T-helper 1 cell treated with Interleukin-12 subunit alpha and Interleukin-12 subunit beta and Interleukin-4 antibody, amounts not matched to agents 30 μg/mL and 1 μg/mL, for 36 hours (primary cell): ENCODE data around the gene PARP14.
A peak's percentile ranks its signal among the peaks of the same experiment; 100 is the strongest.
"Not testable (repeated sequence)": the region's sequence is repeated elsewhere in the genome, so short reads cannot be mapped to it uniquely, and the experiment has no call there.

Source experiments
- H3K27ac Mint-ChIP-seq: one replicate; pipeline ENCODE4 v1.8.0; 2021; ENCODE audit warnings: mild to moderate bottlenecking, mixed read lengths
- H3K27me3 Mint-ChIP-seq: one replicate; pipeline ENCODE4 v1.8.0; 2021; ENCODE audit warnings: low read depth, mixed read lengths
- H3K36me3 Mint-ChIP-seq: one replicate; pipeline ENCODE4 v1.8.0; 2021; ENCODE audit warnings: low read depth, mixed read lengths
- H3K4me1 Mint-ChIP-seq: one replicate; pipeline ENCODE4 v1.8.0; 2021; ENCODE audit warnings: low read depth, mixed read lengths
- H3K4me3 Mint-ChIP-seq: one replicate; pipeline ENCODE4 v1.8.0; 2021; ENCODE audit warnings: mild to moderate bottlenecking, moderate library complexity, mixed read lengths
- H3K9me3 Mint-ChIP-seq: one replicate; pipeline ENCODE4 v1.8.0; 2021; ENCODE audit warnings: mixed read lengths

PARP14 gene, protein sequence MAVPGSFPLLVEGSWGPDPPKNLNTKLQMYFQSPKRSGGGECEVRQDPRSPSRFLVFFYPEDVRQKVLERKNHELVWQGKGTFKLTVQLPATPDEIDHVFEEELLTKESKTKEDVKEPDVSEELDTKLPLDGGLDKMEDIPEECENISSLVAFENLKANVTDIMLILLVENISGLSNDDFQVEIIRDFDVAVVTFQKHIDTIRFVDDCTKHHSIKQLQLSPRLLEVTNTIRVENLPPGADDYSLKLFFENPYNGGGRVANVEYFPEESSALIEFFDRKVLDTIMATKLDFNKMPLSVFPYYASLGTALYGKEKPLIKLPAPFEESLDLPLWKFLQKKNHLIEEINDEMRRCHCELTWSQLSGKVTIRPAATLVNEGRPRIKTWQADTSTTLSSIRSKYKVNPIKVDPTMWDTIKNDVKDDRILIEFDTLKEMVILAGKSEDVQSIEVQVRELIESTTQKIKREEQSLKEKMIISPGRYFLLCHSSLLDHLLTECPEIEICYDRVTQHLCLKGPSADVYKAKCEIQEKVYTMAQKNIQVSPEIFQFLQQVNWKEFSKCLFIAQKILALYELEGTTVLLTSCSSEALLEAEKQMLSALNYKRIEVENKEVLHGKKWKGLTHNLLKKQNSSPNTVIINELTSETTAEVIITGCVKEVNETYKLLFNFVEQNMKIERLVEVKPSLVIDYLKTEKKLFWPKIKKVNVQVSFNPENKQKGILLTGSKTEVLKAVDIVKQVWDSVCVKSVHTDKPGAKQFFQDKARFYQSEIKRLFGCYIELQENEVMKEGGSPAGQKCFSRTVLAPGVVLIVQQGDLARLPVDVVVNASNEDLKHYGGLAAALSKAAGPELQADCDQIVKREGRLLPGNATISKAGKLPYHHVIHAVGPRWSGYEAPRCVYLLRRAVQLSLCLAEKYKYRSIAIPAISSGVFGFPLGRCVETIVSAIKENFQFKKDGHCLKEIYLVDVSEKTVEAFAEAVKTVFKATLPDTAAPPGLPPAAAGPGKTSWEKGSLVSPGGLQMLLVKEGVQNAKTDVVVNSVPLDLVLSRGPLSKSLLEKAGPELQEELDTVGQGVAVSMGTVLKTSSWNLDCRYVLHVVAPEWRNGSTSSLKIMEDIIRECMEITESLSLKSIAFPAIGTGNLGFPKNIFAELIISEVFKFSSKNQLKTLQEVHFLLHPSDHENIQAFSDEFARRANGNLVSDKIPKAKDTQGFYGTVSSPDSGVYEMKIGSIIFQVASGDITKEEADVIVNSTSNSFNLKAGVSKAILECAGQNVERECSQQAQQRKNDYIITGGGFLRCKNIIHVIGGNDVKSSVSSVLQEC (N-terminal part only)

DNA sequence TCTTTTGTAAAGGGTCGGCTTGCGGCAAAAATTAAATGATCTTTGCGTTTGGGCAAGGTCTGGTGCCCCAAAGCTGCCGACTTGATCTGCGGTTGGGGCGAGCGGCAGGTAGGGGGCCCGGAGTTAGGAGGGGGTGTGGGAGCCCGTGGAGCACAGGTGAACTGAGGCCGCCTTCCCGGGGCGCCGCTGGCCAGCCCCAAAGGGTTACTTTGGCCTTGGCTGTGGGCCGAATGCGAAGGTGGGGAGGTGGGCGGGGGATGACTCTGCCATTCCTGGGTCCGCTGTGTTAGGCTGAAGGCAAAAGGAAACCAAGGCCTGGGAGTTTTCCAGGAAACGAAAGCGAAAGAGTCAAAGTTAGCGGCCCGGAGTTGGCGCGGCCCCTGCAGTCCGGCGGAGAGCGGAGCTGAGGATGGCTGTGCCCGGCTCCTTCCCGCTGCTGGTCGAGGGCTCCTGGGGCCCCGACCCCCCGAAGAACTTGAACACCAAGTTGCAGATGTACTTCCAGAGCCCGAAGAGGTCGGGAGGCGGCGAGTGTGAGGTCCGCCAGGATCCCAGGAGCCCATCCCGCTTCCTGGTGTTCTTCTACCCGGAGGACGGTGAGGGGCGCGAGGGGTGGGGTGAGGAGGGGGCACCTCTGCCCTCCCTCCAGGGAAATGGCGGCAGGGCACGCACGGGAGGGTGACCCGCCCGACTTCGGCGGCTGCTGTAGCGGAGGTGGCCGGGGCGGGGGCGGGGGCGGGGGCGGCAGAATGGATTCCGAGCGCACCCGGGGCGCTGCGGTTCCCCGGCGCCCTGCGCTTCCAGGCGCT lies at the start of gene PARP14:
TSS of gene PARP14 (plus strand) at position 365 of the 809 bp plus-strand sequence. CDS start at position 410, 45 bp downstream.
- Mint-ChIP-seq H3K9me3 (no peaks in the 10 kb centered on the region), H3K4me3 (peak within 1 kb of the TSS; percentile 96), H3K27me3 (no peaks in the 10 kb centered on the region), H3K4me1 (peaks cover 58% of the 10 kb centered on the region), H3K36me3 (peaks cover 37% of the 10 kb centered on the region), H3K27ac (peak within 1 kb of the TSS; percentile 99)

DNA sequence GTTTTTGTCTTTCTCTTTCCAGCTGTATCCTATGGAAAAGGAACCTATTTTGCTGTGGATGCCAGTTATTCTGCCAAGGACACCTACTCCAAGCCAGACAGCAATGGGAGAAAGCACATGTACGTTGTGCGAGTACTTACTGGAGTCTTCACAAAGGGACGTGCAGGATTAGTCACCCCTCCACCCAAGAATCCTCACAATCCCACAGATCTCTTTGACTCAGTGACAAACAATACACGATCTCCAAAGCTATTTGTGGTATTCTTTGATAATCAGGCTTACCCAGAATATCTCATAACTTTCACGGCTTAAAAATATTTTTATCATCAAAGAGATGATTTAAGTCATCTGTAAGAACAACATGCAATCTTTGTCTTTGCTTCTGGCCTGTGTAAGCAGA lies 44.9 kb upstream of the PARP14 start:
- peaks cover 34% of the 10 kb centered on the region for H3K36me3 Mint-ChIP-seq
- H3K27ac Mint-ChIP-seq: no peak overlapping the region
- no peak overlapping the region for H3K4me3 Mint-ChIP-seq
- H3K27me3 Mint-ChIP-seq: no peaks in the 10 kb centered on the region
- no peaks in the 10 kb centered on the region for H3K9me3 Mint-ChIP-seq
- peaks cover 1% of the 10 kb centered on the region for H3K4me1 Mint-ChIP-seq

DNA sequence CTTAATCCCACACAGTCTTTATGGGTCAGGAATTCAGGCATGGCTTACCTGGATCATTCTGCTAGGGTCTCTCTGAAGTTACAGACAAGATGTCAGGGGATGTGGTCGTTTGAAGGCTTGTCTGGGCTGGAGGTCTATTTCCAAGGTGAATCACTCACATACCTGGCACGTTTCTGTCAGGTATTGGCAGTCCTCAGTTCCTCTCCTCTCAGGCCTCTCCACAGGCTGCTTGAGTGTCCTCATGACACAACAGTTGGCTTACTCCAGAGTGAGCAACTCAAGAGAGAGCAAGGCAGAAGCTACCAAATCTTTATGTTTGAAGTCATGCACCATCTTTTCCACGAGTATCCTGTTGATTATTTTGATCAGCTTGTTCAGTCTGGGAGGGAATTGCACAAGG lies 43.9 kb upstream of the PARP14 start:
- H3K4me1 Mint-ChIP-seq: peaks cover 1% of the 10 kb centered on the region
- H3K27ac Mint-ChIP-seq: no peak overlapping the region
- no peak overlapping the region for H3K4me3 Mint-ChIP-seq
- no peaks in the 10 kb centered on the region for H3K27me3 Mint-ChIP-seq
- no peaks in the 10 kb centered on the region for H3K9me3 Mint-ChIP-seq
- H3K36me3 Mint-ChIP-seq: peaks cover 36% of the 10 kb centered on the region

DNA sequence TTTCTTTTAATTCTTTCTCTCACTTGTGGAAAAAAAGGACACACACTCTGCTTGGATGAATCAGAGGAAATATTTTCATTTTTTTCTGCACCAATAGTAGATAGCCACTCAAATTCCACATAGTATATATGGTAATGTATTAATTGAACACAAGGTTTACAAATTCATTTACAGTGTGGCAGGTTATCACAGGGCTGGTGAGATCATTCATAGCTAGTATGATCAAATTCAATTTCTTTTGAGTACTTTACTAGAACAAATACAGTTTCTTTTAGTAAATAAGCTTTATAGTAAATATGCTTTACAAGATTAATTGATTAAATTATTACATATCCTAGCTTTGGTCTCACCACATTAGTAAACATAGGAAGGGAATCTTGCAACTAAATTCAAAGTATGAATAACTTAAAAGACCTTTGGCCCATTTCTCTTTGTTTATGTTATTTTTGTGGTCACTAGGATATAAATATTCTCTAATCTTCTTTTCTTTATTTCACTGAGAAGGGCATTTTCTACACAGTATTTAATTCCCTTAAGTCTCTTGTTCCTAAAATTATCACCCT lies 40.1 kb upstream of the PARP14 start:
- no peaks in the 10 kb centered on the region for H3K27me3 Mint-ChIP-seq
- H3K4me3 Mint-ChIP-seq: no peak overlapping the region
- H3K36me3 Mint-ChIP-seq: peaks cover 25% of the 10 kb centered on the region
- H3K27ac Mint-ChIP-seq: no peak overlapping the region
- no peaks in the 10 kb centered on the region for H3K9me3 Mint-ChIP-seq
- H3K4me1 Mint-ChIP-seq: peaks cover 18% of the 10 kb centered on the region

DNA sequence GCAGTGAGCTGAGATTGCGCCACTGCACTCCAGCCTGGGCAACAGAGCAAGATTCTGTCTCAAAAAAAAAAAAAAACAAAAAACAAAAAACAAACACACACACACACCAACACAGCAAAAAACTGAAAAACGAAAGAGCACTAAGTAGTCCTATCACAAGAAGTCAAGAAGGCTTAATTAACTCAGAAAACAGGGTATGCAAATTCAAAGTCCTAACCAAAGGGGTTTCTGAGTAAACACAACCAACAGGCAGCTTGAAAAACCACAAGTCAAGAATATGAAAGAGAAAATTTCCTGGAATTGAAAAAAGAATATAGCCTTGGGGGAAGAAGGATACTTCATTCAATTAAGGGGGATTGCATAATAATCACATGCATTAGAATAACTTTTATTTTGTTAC lies 37.7 kb upstream of the PARP14 start:
- H3K4me1 Mint-ChIP-seq: peaks cover 30% of the 10 kb centered on the region
- H3K27ac Mint-ChIP-seq: peak overlapping the region; percentile 79
- no peaks in the 10 kb centered on the region for H3K9me3 Mint-ChIP-seq
- H3K27me3 Mint-ChIP-seq: peaks cover 6% of the 10 kb centered on the region
- peaks cover 15% of the 10 kb centered on the region for H3K36me3 Mint-ChIP-seq
- peak overlapping the region; percentile 59 for H3K4me3 Mint-ChIP-seq

DNA sequence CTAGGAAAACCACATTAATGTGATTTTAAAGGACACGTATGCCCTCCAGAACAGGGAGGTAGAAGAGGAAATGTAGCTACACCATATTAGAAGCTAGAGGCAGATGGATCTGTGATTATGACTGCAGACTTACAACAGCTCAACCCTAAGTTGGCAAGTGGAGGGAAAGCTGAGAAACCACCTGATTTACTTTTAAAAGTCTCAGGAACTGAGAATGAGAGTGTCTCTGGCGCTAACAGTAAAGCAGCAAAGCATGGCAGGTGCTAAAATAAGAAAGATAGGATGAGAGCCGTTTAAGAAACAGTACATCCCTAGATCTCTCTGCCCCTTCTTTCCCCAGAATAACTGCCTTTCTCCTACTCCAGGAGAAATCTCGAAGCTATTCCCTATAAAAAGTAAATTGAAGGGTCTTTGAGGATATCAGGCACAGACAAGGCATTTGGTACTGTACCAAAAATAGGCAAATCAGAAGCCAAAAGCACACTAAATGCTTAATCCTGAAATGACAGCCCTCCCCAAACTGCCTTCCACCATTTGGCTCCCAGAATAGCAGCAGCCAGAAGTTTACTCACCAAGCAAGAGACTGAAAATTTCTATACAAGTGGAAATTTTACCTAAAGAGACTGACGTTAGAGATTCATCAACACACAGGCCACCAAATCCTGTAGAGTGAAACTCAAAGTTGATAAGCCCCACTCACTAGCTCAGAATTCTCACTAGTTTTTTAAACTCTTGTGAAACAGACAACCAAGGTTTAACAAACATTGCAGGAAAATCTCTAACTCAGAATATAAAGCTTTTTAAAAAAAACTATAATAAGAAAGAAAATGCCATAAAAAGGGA lies 34.3 kb upstream of the PARP14 start:
- no peaks in the 10 kb centered on the region for H3K9me3 Mint-ChIP-seq

DNA sequence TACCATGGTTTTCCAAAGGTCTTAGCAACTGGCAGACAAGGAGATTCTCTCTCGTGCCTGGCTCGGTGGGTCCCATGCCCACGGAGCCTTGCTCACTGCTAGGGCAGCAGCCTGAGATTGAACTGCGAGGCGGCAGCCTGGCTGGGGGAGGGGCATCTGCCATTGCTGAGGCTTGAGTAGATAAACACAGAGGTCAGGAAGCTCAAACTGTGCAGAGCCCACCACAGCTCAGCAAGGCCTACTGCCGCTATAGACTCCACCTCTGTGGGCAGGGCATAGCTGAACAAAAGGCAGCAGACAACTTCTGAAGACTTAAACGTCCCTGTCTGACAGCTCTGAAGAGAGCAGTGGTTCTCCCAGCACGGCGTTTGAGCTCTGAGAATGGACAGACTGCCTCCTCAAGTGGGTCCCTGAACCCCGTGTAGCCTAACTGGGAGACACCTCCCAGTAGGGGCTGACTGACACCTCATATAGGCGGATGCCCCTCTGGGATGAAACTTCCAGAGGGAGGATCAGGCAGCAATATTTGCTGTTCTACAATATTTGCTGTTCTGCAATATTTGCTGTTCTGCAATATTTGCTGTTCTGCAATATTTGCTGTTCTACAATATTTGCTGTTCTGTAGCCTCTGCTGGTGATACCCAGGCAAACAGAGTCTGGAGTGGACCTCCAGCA lies 29.3 kb upstream of the PARP14 start:
- not testable (repeated sequence) for H3K36me3 Mint-ChIP-seq

More for the DNA sequence above, 34.3 kb upstream of the PARP14 start:
- Mint-ChIP-seq H3K27me3 (peaks cover 21% of the 10 kb centered on the region), H3K4me3 (no peak overlapping the region), H3K36me3 (peaks cover 8% of the 10 kb centered on the region), H3K27ac (no peak overlapping the region), H3K4me1 (peaks cover 29% of the 10 kb centered on the region)

DNA sequence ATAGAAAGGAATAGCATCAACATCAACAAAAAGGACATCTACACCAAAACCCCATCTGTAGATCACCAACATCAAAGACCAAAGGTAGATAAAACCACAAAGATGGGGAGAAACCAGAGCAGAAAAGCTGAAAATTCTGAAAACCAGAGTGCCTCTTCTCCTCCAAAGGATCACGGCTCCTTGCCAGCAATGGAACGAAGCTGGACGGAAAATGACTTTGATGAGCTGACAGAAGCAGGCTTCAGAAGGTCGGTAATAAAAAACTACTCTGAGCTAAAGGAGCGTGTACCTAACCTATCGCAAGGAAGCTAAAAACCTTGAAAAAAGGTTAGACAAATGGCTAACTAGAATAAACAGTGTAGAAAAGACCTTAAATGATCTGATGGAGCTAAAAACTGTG lies 28.7 kb upstream of the PARP14 start:
- H3K27ac Mint-ChIP-seq, H3K36me3 Mint-ChIP-seq, H3K4me1 Mint-ChIP-seq, H3K9me3 Mint-ChIP-seq, H3K4me3 Mint-ChIP-seq: not testable (repeated sequence)
- peaks cover 38% of the 10 kb centered on the region for H3K27me3 Mint-ChIP-seq

More for the DNA sequence above, 29.3 kb upstream of the PARP14 start:
- not testable (repeated sequence) for H3K4me3 Mint-ChIP-seq, H3K27ac Mint-ChIP-seq, H3K9me3 Mint-ChIP-seq, H3K4me1 Mint-ChIP-seq
- peaks cover 38% of the 10 kb centered on the region for H3K27me3 Mint-ChIP-seq

DNA sequence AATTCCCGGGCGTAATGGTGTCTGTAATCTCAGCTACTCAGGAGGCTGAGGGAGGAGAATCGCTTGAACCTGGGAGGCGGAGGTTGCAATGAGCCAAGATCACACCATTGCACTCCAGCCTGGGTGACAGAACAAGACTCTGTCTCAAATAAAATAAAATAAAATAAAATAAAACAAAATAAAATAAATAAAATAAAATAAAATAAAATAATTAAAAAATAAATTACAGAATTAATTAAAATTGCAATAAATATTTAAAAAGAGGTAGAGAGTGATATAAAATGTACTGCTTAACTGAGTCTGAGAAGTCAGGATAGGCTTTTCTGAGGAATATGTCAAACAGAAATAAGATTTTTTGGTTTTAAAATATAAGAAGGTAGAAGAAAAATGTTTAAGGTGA lies 22.3 kb upstream of the PARP14 start:
- H3K4me1 Mint-ChIP-seq, H3K4me3 Mint-ChIP-seq, H3K27ac Mint-ChIP-seq, H3K36me3 Mint-ChIP-seq: not testable (repeated sequence)
- Mint-ChIP-seq H3K9me3 (peaks cover 13% of the 10 kb centered on the region), H3K27me3 (peaks cover 46% of the 10 kb centered on the region)

DNA sequence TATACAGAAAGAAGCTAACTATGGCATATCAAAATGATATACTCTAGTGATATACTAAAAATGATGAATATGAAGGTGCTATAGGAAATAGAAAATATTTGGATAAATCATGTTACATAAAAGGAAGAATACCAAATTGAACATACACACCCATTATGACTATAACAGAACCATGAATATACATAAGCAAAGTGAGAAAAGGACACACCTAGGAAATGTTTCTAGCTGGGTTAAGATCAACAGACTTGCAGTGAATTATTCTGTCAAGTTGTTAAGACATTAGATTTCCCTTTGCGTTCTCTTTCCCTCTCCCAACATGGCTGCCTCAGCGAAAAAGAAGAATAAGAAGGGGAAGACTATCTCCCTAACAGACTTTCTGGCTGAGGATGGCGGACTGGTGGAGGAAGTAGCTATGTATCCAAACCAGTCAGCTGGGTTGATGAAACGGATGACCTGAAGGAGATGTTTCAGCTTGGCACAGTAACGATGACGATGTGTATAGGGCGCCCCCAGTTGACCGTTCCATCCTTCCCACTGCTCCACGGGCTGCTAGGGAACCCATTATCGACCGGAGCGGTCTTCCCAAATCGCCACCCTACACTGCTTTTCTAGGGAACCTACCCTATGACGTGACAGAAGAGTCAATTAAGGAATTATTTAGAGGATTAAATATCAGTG lies 20.2 kb upstream of the PARP14 start:
- H3K4me1 Mint-ChIP-seq: peaks cover 8% of the 10 kb centered on the region
- H3K27ac Mint-ChIP-seq: no peak overlapping the region
- H3K27me3 Mint-ChIP-seq: peaks cover 42% of the 10 kb centered on the region
- peaks cover 13% of the 10 kb centered on the region for H3K9me3 Mint-ChIP-seq
- no peak overlapping the region for H3K4me3 Mint-ChIP-seq
- peaks cover 3% of the 10 kb centered on the region for H3K36me3 Mint-ChIP-seq

DNA sequence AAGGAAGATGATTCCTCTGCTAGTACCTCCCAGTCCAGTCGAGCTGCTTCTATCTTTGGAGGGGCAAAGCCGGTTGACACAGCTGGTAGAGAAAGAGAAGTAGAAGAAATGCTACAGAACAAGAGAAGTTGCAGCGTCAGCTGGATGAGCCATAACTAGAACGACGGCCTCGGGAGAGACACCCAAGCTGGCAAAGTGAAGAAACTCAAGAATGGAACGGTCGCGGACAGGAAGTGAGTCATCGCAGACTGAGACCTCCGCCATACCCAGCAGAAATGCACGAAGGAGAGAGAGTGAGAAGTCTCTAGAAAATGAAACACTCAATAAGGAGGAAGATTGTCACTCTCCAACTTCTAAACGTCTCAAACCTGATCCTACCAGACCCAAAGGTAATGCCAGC lies 19.0 kb upstream of the PARP14 start:
- no peak overlapping the region for H3K4me3 Mint-ChIP-seq
- H3K4me1 Mint-ChIP-seq: peaks cover 8% of the 10 kb centered on the region
- H3K9me3 Mint-ChIP-seq: peaks cover 13% of the 10 kb centered on the region
- peaks cover 3% of the 10 kb centered on the region for H3K36me3 Mint-ChIP-seq
- H3K27ac Mint-ChIP-seq: no peak overlapping the region
- peaks cover 42% of the 10 kb centered on the region for H3K27me3 Mint-ChIP-seq

DNA sequence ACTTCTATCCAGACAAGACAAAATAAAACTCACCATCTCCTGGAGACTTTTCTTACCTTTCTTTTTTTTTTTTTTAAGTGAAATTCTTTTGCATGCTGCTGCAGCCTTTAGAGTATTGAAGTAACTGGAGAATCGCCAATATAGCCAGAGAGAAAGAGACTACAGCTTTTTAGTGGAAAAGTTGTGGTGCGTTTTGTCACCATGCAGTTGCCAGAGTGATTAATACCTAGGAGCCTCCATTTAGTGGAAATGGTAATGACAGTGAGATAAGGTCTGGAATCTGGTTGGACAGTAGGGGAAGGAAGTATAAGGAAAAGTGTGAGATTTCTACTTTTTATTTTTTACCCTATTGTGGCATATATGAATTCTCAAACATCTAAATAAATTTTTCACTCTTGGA lies 18.1 kb upstream of the PARP14 start:
- H3K27me3 Mint-ChIP-seq: peaks cover 42% of the 10 kb centered on the region
- no peak overlapping the region for H3K27ac Mint-ChIP-seq

More for the DNA sequence above, 18.1 kb upstream of the PARP14 start:
- peaks cover 8% of the 10 kb centered on the region for H3K4me1 Mint-ChIP-seq
- H3K4me3 Mint-ChIP-seq: no peak overlapping the region
- H3K9me3 Mint-ChIP-seq: peaks cover 16% of the 10 kb centered on the region
- peaks cover 3% of the 10 kb centered on the region for H3K36me3 Mint-ChIP-seq
